K562 (cell line): ENCODE data around the gene TPGS1. TPM values are rescaled to one million over a fixed set of nuclear protein-coding genes. Genes with fewer than 3 reads are reported as not detected.

Experiments
- AFF1 ChIP-seq, 2 experiments: fragments of 450-650 bp; IDR thresholded peaks; 2 replicates each; pipeline ENCODE4 v1.6.1; 2018; ENCODE audit warnings: mild to moderate bottlenecking in 2 of 2, low read depth in 1 of 2; ENCODE audit not compliant: partially characterized antibody in 2 of 2
- ATF7 ChIP-seq: fragments of 450-650 bp; IDR thresholded peaks from 2 replicates; pipeline ENCODE4 v1.7.1; 2014; ENCODE audit warnings: mild to moderate bottlenecking, moderate library complexity
- GABPA ChIP-seq: fragments of 200-800 bp; sonication (Bioruptor generic); conservative IDR thresholded peaks from 2 replicates; pipeline ENCODE4 v1.6.1; 2016; ENCODE audit warnings: low read depth, missing genetic modification characterization, missing compliant biosample characterization
- MTA3 ChIP-seq: fragments of 450-650 bp; formaldehyde crosslinking; IDR thresholded peaks from 2 replicates; pipeline ENCODE4 v1.6.1; 2017; ENCODE audit warnings: mild to moderate bottlenecking, borderline replicate concordance
- NCOA1 ChIP-seq: fragments of 450-650 bp; IDR thresholded peaks from 2 replicates; pipeline ENCODE4 v1.6.1; 2016; ENCODE audit warnings: low read depth
- NFIC ChIP-seq: fragments of 450-650 bp; IDR thresholded peaks from 2 replicates; pipeline ENCODE4 v1.6.1; 2017; ENCODE audit warnings: mild to moderate bottlenecking, inconsistent platforms
- NR2C2 ChIP-seq, 2 experiments: fragments of 200-800 bp in 1 of 2; sonication (Bioruptor generic) in 1 of 2; sonication (generic) in 1 of 2; formaldehyde crosslinking in 1 of 2; IDR thresholded peaks; 2 replicates each; pipeline versions ENCODE4 v1.6.1 to v1.8.0; 2016 to 2022; ENCODE audit warnings: mild to moderate bottlenecking in 1 of 2, missing compliant biosample characterization in 1 of 2, missing genetic modification characterization in 1 of 2, missing genetic modification reagents in 1 of 2
- PCBP1 ChIP-seq: fragments of 200-400 bp; formaldehyde crosslinking; IDR thresholded peaks from 2 replicates; pipeline ENCODE4 v1.6.1; 2018; ENCODE audit warnings: mild to moderate bottlenecking, low read depth, low read length; ENCODE audit not compliant: poor library complexity, severe bottlenecking
- ZBTB40 ChIP-seq, 2 experiments: fragments of 450-650 bp in 1 of 2; sonication (generic) in 1 of 2; formaldehyde crosslinking in 1 of 2; IDR thresholded peaks; 2 replicates each; pipeline versions ENCODE4 v1.7.1 to v1.9.0; 2016 to 2022; ENCODE audit warnings: inconsistent platforms in 1 of 2, mild to moderate bottlenecking in 1 of 2, missing genetic modification reagents in 1 of 2
- ZNF175 ChIP-seq: fragments of 200-800 bp; sonication (Bioruptor generic); IDR thresholded peaks from 2 replicates; pipeline ENCODE4 v1.6.1; 2016; ENCODE audit warnings: low read depth, mild to moderate bottlenecking, missing genetic modification characterization, missing compliant biosample characterization
- ZSCAN29 ChIP-seq: fragments of 450-650 bp; IDR thresholded peaks from 2 replicates; pipeline ENCODE4 v1.6.1; 2017
- polyA plus RNA-seq, 8 experiments: library from polyadenylated mRNA; depleted of rRNA in 4 of 8; stranded (reverse) in 5 of 8; unstranded in 3 of 8; fragments of >200 nt; fragmentation: Nextera tagmentation in 2 of 8; fragmentation: Illumina TruSeq in 1 of 8; extraction: Ambion mirVana in 2 of 8; extraction: Trizol in 1 of 8; gene quantifications; 2 replicates each; pipeline versions ENCODE4 v1.2.1 to v1.2.3, GENCODE V29; 2011 to 2014; ENCODE audit warnings: inconsistent platforms in 1 of 8, missing spikeins in 1 of 8
- total RNA-seq, 7 experiments: library from RNA; depleted of rRNA in 6 of 7; stranded (reverse); fragments of >200 nt in 6 of 7; fragmentation: Illumina TruSeq in 2 of 7; extraction: Trizol in 2 of 7; gene quantifications; 2 replicates each; pipeline versions ENCODE4 v1.2.1 to v1.2.3, GENCODE V29; 2011 to 2021; ENCODE audit warnings: low replicate concordance in 1 of 7

TPGS1 gene
- total and polyA plus RNA-seq, 9 of the 15 experiments (the other 6 are each of a cell fraction or from before 2014, with no cell fraction given): 0.30 to 31.6 (median 1.2) TPM; not detected in 2

- TF ChIP-seq NFIC (peak; percentile 50; the same call in 1 of the 2 replicates), PCBP1 (peak; percentile 73), ZBTB40 (IDR thresholded peaks at IDR 0.05) (peak; percentile 34; the same call in 1 of the 2 replicates), ZBTB40 (CRISPR knock-in tag; IDR thresholded peaks at IDR 0.05) (no peak), MTA3 (peak; percentile 46; the same call in 1 of the 2 replicates), NR2C2 (CRISPR knock-in tag; IDR thresholded peaks at IDR 0.05) (no peak; the same call in 1 of the 2 replicates), NR2C2 (tag; IDR thresholded peaks at IDR 0.05) (peak; percentile 81), ZSCAN29 (0 out of 2 replicates have a peak, but pooled peaks have one; percentile 43), ATF7 (0 out of 2 replicates have a peak, but pooled peaks have one; percentile 12), ZNF175 (CRISPR knock-in tag) (0 out of 2 replicates have a peak, but pooled peaks have one; percentile 64), GABPA (peak; percentile 79), AFF1 (IDR thresholded peaks at IDR 0.05; ENCODE audit: low read depth in 1 of 2, partially characterized antibody in 2 of 2) (peak in 1 of 2 experiments; percentile 46), NCOA1 (no peak)
Observed at GRCh38 chr19:532561-533363, 25.5 kb downstream of the TPGS1 start (continued).
